ENCODE results near the gene PDSS2. TPM values are rescaled to one million over a fixed set of nuclear protein-coding genes. Genes with fewer than 3 reads are reported as not detected.

The PDSS2 gene
- total and polyA plus RNA-seq, 11 donors, result 7.2 to 24.4 (median 14.4) TPM

DNA sequence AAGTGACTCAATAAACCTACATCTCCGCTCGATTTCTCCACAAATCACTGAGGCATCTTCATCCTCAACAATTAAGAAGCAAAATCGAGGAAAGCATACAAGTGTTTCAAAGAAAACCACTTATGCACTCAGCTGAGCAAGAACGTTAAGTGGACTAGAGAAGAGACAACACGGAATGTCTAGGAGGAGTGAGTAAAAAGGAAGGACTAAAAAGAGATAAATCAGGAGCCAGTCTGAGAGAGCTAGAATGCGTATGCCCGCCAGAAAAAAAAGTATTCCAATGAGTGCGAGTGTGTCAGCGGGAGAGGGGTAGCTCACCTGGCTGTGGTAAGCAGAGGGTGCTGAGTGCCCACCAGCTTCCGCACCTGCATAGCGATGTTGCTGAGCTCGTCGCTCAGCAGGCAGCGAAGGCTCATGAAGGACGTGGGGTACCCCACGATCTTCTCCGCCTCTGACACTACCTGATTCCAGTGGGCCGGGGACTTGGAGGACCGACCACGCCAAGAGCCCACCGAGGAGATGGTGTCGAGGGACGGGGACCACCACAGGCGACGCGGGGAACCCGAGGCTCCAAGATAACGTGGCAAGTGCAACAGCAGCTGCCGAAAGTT is 587 bp downstream of the PDSS2 start:
- WGBS, 4 donors, result 0 to 1% (median 1%) methylated on average over 17 to 29 of the region's 29 CpGs
- Histone ChIP-seq H3K27ac (peak overlapping the region; percentile 74 to 97 (median 94)), H3K9me3 (no peaks in the 10 kb centered on the region), H3K36me3 (no peaks in the 10 kb centered on the region), H3K4me1 (peaks cover 0 to 24% (median 10%) of the 10 kb centered on the region in 12 donors), H3K27me3 (no peaks in the 10 kb centered on the region), H3K4me3 (peak overlapping the region; percentile 64 to 96 (median 86))
- DNase-seq (peak in 2 of 5 donors; percentile 26 to 58), ATAC-seq (peak in 3 of 4 donors; percentile 2 to 10 (median 3))
- intact Hi-C loops (cut with DNase I), result loop anchor here in 6 of 10 donors (1.0 to 10.0 kb wide), 10 partner anchors 30 to 344 kb away; partner anchors contain the start of genes BEND3 (in 2 of the 6) and SOBP (in 1 of the 6)
- TF ChIP-seq POLR2A (IDR thresholded peaks at IDR 0.05), result no peak
- TF ChIP-seq, protein P1, sequence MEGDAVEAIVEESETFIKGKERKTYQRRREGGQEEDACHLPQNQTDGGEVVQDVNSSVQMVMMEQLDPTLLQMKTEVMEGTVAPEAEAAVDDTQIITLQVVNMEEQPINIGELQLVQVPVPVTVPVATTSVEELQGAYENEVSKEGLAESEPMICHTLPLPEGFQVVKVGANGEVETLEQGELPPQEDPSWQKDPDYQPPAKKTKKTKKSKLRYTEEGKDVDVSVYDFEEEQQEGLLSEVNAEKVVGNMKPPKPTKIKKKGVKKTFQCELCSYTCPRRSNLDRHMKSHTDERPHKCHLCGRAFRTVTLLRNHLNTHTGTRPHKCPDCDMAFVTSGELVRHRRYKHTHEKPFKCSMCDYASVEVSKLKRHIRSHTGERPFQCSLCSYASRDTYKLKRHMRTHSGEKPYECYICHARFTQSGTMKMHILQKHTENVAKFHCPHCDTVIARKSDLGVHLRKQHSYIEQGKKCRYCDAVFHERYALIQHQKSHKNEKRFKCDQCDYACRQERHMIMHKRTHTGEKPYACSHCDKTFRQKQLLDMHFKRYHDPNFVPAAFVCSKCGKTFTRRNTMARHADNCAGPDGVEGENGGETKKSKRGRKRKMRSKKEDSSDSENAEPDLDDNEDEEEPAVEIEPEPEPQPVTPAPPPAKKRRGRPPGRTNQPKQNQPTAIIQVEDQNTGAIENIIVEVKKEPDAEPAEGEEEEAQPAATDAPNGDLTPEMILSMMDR (IDR thresholded peaks at IDR 0.05), result no peak

DNA sequence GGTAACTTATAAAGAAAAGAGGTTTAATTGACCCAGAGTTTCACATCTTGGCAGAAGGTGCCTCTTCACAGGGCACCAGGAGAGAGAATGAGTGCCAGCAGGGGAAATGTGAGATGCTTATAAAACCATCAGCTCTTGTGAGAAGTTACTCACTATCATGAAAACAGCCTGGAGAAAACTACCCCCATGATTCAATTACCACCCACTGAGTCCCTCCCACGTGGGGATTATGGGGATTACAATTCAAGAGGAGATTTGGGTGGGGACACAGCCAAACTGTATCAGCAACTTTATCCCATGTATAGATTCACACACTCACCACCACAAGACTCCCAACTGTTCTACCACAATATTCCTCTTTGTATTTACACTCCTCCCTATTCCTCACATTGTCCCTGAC is 10.6 kb downstream of the PDSS2 start:
- no peaks in the 10 kb centered on the region for H3K4me1 ChIP-seq
- no peaks in the 10 kb centered on the region for H3K27me3 ChIP-seq
- H3K27ac ChIP-seq, result no peak overlapping the region
- no peaks in the 10 kb centered on the region for H3K36me3 ChIP-seq
- DNase-seq (no peak), ATAC-seq (no peak)
- WGBS, 4 donors, result 54 to 73% (median 71%) methylated on average over 1 of the region's 1 CpG
- no peak for TF ChIP-seq POLR2A (IDR thresholded peaks at IDR 0.05)
- TF ChIP-seq, protein P1 (IDR thresholded peaks at IDR 0.05), result no peak
- intact Hi-C loops (cut with DNase I), result no loop called here
- H3K4me3 ChIP-seq, result no peak overlapping the region
- peaks cover 0 to 26% (median 11%) of the 10 kb centered on the region in 12 donors for H3K9me3 ChIP-seq

DNA sequence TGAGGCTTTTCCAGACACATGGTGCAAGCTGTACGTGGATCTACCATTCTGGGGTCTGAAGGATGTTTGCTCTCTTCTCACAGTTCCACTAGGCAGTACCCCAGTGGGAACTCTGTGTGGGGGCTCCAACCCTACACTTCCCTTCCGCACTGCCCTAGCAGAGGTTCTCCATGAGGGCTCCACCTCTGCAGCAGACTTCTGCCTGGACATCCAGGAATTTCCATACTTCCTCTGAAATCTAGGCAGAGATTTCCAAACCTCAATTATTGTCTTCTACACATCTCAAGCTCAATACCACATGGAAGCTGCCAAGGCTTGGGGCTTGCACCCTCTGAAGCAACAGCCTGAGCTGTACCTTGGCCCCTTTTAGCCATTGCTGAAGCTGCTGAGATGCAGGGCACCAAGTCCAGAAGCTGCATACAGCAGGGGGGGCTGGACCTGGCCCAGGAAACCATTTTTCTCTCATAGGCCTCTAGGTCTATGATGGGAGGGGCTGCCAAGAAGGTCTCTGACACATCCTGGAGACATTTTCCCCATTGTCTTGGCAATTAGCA is 11.6 kb downstream of the PDSS2 start:
- TF ChIP-seq POLR2A (IDR thresholded peaks at IDR 0.05), result no peak
- TF ChIP-seq, protein P1 (IDR thresholded peaks at IDR 0.05), result no peak
- Histone ChIP-seq H3K4me3 (no peak overlapping the region), H3K36me3 (no peaks in the 10 kb centered on the region), H3K4me1 (peaks cover 0 to 3% (median 0%) of the 10 kb centered on the region in 12 donors), H3K27me3 (no peaks in the 10 kb centered on the region), H3K9me3 (peaks cover 0 to 26% (median 11%) of the 10 kb centered on the region in 12 donors), H3K27ac (no peak overlapping the region)
- ATAC-seq (no peak), DNase-seq (no peak)
- WGBS, 4 donors, result 90 to 100% (median 98%) methylated on average over 1 to 2 of the region's 2 CpGs
- intact Hi-C loops (cut with DNase I), result no loop called here

- intact Hi-C loops (cut with DNase I), result no loop called here
- 89 to 96% (median 94%) methylated on average over 1 of the region's 1 CpG for WGBS, 4 donors
- H3K9me3 ChIP-seq, result peaks cover 0 to 23% (median 11%) of the 10 kb centered on the region in 12 donors
- H3K4me3 ChIP-seq, result no peak overlapping the region
- H3K27me3 ChIP-seq, result no peaks in the 10 kb centered on the region
- no peak overlapping the region for H3K27ac ChIP-seq
- H3K36me3 ChIP-seq, result no peaks in the 10 kb centered on the region
- ATAC-seq (no peak), DNase-seq (no peak)
- no peak for TF ChIP-seq POLR2A (IDR thresholded peaks at IDR 0.05)
- TF ChIP-seq, protein P1 (IDR thresholded peaks at IDR 0.05), result no peak
- peaks cover 0 to 4% (median 0%) of the 10 kb centered on the region in 12 donors for H3K4me1 ChIP-seq
Measured at GRCh38 chr6:107444277-107444676, 15.1 kb downstream of the PDSS2 start.

Measured in heart left ventricle (tissue), 16 donors.